Mucosa of descending colon (tissue), 3 donors: ENCODE measurements around the gene DLGAP1. TPM values are rescaled to one million over a fixed set of nuclear protein-coding genes. Genes with fewer than 3 reads are reported as not detected.

Experiments used
- ATAC-seq: fragments of 200-7000 bp; cut with Tn5 transposase; one replicate; pipeline ENCODE4 v1.9.1; 2020; ENCODE audit warnings: mild to moderate bottlenecking, moderate library complexity
- DNase-seq, 3 donors: peaks; one replicate each; pipeline ENCODE4 v3.0.0-alpha.2; 2020
- H3K36me3 ChIP-seq: fragments of 200-600 bp; one replicate; pipeline ENCODE4 v1.8.0; 2021; ENCODE audit warnings: low read depth, mild to moderate bottlenecking
- H3K4me1 ChIP-seq: fragments of 200-600 bp; one replicate; pipeline ENCODE4 v1.8.0; 2021; ENCODE audit warnings: low read depth, mild to moderate bottlenecking
- H3K4me3 ChIP-seq: fragments of 200-600 bp; one replicate; pipeline ENCODE4 v1.8.0; 2021; ENCODE audit warnings: mild to moderate bottlenecking
- H3K9me3 ChIP-seq: fragments of 200-600 bp; one replicate; pipeline ENCODE4 v1.8.0; 2021; ENCODE audit warnings: mild to moderate bottlenecking
- CTCF ChIP-seq: fragments of 200-600 bp; IDR thresholded peaks from one replicate; pipeline ENCODE4 v1.8.0; 2022; ENCODE audit warnings: antibody characterized with exemption, mild to moderate bottlenecking
- intact Hi-C, 2 donors: fragments of 100-400 bp; cut with DNase I in 1 of 2; cut with micrococcal nuclease in 1 of 2; formaldehyde crosslinking; loops; one replicate each; pipeline versions ENCODE4 v1.11.0 to v1.11.1; 2022; cut with DNase I, micrococcal nuclease
- total RNA-seq, 3 donors: library from RNA; stranded (reverse); fragmentation: NEBNext Ultra II Directional in 2 of 3; extraction: Animal tissue kit (Norgen Biotek cat#: 25700) in 2 of 3; gene quantifications; one replicate each; pipeline versions ENCODE4 v1.2.1 to v1.2.4, GENCODE V29; 2021 to 2023
- donor health status: DM: no; HTN: no; CAD: no; lungs with moderate emphysema.
- donor health status: DM: no; HTN: no; CAD: no.
- donor health status: DM: no; HTN: yes; CAD: no.

Gene DLGAP1
- total RNA-seq, 3 donors from 2014 or later: 0.46 to 6.8 (median 4.1) TPM

- intact Hi-C loops: no loop called here
- Histone ChIP-seq H3K4me3 (no peak overlapping the region), H3K9me3 (no peaks in the 10 kb centered on the region), H3K36me3 (no peaks in the 10 kb centered on the region), H3K4me1 (no peaks in the 10 kb centered on the region)
- ATAC-seq: no peak
- TF ChIP-seq CTCF: no peak
- no peak for DNase-seq
Observed at GRCh38 chr18:3747176-3747973, 707.7 kb downstream of the DLGAP1 start.

DNA sequence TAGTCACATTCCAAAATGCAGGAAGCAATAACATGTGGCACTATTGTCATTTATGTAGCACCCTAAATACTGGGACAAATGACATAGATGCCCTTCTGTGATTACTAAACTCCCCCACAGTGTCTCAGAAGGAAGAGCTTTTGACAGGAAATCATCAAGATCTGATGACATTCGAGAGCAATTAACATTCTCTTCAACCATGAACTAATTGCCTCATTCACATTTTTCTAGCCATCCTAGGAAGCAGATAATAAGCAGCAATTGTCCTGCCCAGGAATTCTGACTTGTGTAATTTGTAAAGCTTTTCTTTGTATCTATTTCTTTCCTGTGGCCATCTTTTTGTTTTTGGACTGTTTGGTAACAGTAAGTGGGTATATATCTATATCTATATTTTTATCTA, 712.6 kb downstream of the DLGAP1 start:
- H3K36me3 ChIP-seq: no peaks in the 10 kb centered on the region
- H3K4me1 ChIP-seq: no peaks in the 10 kb centered on the region
- DNase-seq (no peak), ATAC-seq (no peak)
- H3K9me3 ChIP-seq: no peaks in the 10 kb centered on the region
- TF ChIP-seq CTCF: no peak
- intact Hi-C loops: no loop called here
- no peak overlapping the region for H3K4me3 ChIP-seq

GRCh38 chr18:3741333-3741732, 713.8 kb downstream of the DLGAP1 start:
- no peaks in the 10 kb centered on the region for H3K4me1 ChIP-seq
- no peak for TF ChIP-seq CTCF
- ATAC-seq: no peak
- no peak for DNase-seq
- H3K36me3 ChIP-seq: no peaks in the 10 kb centered on the region
- intact Hi-C loops: no loop called here
- no peaks in the 10 kb centered on the region for H3K9me3 ChIP-seq
- H3K4me3 ChIP-seq: no peak overlapping the region

GRCh38 chr18:3728704-3729437, 726.2 kb downstream of the DLGAP1 start:
- H3K9me3 ChIP-seq: no peaks in the 10 kb centered on the region
- intact Hi-C loops: no loop called here
- DNase-seq (peak in 1 of 3 donors; percentile 34), ATAC-seq (no peak)
- TF ChIP-seq CTCF: no peak
- H3K4me1 ChIP-seq: peaks cover 8% of the 10 kb centered on the region
- no peaks in the 10 kb centered on the region for H3K36me3 ChIP-seq
- no peak overlapping the region for H3K4me3 ChIP-seq

DNA sequence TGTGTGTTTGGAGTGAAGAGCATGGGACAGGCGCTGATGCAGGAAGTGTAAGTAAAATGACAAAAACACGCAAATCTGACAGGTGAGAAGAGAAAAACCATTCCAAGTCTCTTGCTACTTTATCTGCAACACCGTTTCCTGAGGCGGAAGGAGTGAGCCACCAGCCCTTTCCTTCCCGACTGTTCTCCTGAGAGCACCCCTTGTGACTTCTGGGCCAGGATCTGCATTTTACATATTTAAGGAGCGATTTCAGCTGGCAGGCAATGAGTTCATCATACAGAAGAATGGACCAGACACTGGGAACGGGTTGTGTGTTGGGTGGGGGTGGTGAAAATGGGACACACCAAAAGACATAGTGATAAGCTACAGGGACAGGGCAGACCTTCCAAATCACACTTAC, 727.8 kb downstream of the DLGAP1 start:
- DNase-seq (no peak), ATAC-seq (no peak)
- H3K4me3 ChIP-seq: no peak overlapping the region
- H3K4me1 ChIP-seq: peaks cover 8% of the 10 kb centered on the region
- H3K36me3 ChIP-seq: no peaks in the 10 kb centered on the region
- TF ChIP-seq CTCF: no peak
- intact Hi-C loops: no loop called here
- no peaks in the 10 kb centered on the region for H3K9me3 ChIP-seq
